GM12872 (cell line): ENCODE results near the gene CNNM1.

Experiments
- CTCF ChIP-seq: IDR thresholded peaks from 3 replicates; pipeline ENCODE4 v1.5.1; 2011; ENCODE audit warnings: low read depth, mild to moderate bottlenecking, low read length, moderate library complexity; ENCODE audit not compliant: insufficient read depth

The CNNM1 gene

GRCh38 chr10:99372546-99373271 lies 43.6 kb downstream of the CNNM1 start:
- no peak for TF ChIP-seq CTCF

- no peak for TF ChIP-seq CTCF
Measured at GRCh38 chr10:99374526-99374925, 45.4 kb downstream of the CNNM1 start.

- TF ChIP-seq CTCF: no peak
Measured at GRCh38 chr10:99374972-99375371, 45.8 kb downstream of the CNNM1 start.

GRCh38 chr10:99375426-99375825 lies 46.3 kb downstream of the CNNM1 start:
- TF ChIP-seq CTCF: no peak

- no peak for TF ChIP-seq CTCF
Measured at GRCh38 chr10:99382176-99382575, 53.0 kb downstream of the CNNM1 start.

GRCh38 chr10:99387071-99387470 lies 57.9 kb downstream of the CNNM1 start:
- no peak for TF ChIP-seq CTCF

- no peak for TF ChIP-seq CTCF
Measured at GRCh38 chr10:99387541-99387940, 58.4 kb downstream of the CNNM1 start.
